ENCODE measurements around the gene TMEM204. TPM values are rescaled to one million over a fixed set of nuclear protein-coding genes. Genes with fewer than 3 reads are reported as not detected.

Gene TMEM204
- total RNA-seq, 2 experiments from 2014 or later: 12.9 to 14.3 TPM

GRCh38 chr16:1506494-1507213 is 26.8 kb upstream of the TMEM204 start:
- H3K4me3 Mint-ChIP-seq: no peak overlapping the region

GRCh38 chr16:1508494-1509187 is 24.8 kb upstream of the TMEM204 start:
- H3K4me1 Mint-ChIP-seq (ENCODE audit: low read depth): no peaks in the 10 kb centered on the region
- CTCF ChIA-PET: no interaction called here
- no peak for TF ChIP-seq CTCF (IDR thresholded peaks at IDR 0.05)
- no peaks in the 10 kb centered on the region for H3K27me3 Mint-ChIP-seq
- POLR2A ChIA-PET: interaction anchor here (1.0 kb wide), 1 partner anchor 26 kb away, joined by 3 read pairs; no protein-coding TSS in a partner anchor
- intact Hi-C loops (cut with micrococcal nuclease): no loop called here
- no peak overlapping the region for H3K27ac Mint-ChIP-seq
- ATAC-seq: no peak
- H3K9me3 Mint-ChIP-seq: no peaks in the 10 kb centered on the region
- peaks cover 20% of the 10 kb centered on the region for H3K36me3 Mint-ChIP-seq (ENCODE audit: low read depth)
- no peak for DNase-seq
- H3K4me3 Mint-ChIP-seq: no peak overlapping the region

More at GRCh38 chr16:1506494-1507213, 26.8 kb upstream of the TMEM204 start:
- Mint-ChIP-seq H3K36me3 (ENCODE audit: low read depth) (peaks cover 17% of the 10 kb centered on the region), H3K4me1 (ENCODE audit: low read depth) (no peaks in the 10 kb centered on the region), H3K9me3 (no peaks in the 10 kb centered on the region), H3K27me3 (no peaks in the 10 kb centered on the region), H3K27ac (no peak overlapping the region)
- ATAC-seq: no peak
- intact Hi-C loops (cut with micrococcal nuclease): no loop called here
- ChIA-PET CTCF (no interaction called here), POLR2A (no interaction called here)
- TF ChIP-seq CTCF (IDR thresholded peaks at IDR 0.05): no peak
- no peak for DNase-seq

GRCh38 chr16:1509307-1510221 is 23.9 kb upstream of the TMEM204 start:
- CTCF ChIA-PET: no interaction called here
- no peak overlapping the region for H3K27ac Mint-ChIP-seq

GRCh38 chr16:1510272-1510671 is 23.2 kb upstream of the TMEM204 start:
- no peaks in the 10 kb centered on the region for H3K9me3 Mint-ChIP-seq
- TF ChIP-seq CTCF (IDR thresholded peaks at IDR 0.05): no peak
- peaks cover 24% of the 10 kb centered on the region for H3K36me3 Mint-ChIP-seq (ENCODE audit: low read depth)
- H3K27me3 Mint-ChIP-seq: no peaks in the 10 kb centered on the region
- DNase-seq (no peak), ATAC-seq (no peak)
- CTCF ChIA-PET: no interaction called here
- no peak overlapping the region for H3K27ac Mint-ChIP-seq
- intact Hi-C loops (cut with micrococcal nuclease): no loop called here
- POLR2A ChIA-PET: no interaction called here
- no peaks in the 10 kb centered on the region for H3K4me1 Mint-ChIP-seq (ENCODE audit: low read depth)
- H3K4me3 Mint-ChIP-seq: no peak overlapping the region

More at GRCh38 chr16:1509307-1510221, 23.9 kb upstream of the TMEM204 start:
- POLR2A ChIA-PET: interaction anchor here (1.0 kb wide), 1 partner anchor 25 kb away, joined by 3 read pairs; no protein-coding TSS in a partner anchor
- Mint-ChIP-seq H3K36me3 (ENCODE audit: low read depth) (peaks cover 20% of the 10 kb centered on the region), H3K4me3 (no peak overlapping the region), H3K27me3 (no peaks in the 10 kb centered on the region), H3K9me3 (no peaks in the 10 kb centered on the region), H3K4me1 (ENCODE audit: low read depth) (no peaks in the 10 kb centered on the region)
- DNase-seq (no peak), ATAC-seq (no peak)
- TF ChIP-seq CTCF (IDR thresholded peaks at IDR 0.05): no peak
- intact Hi-C loops (cut with micrococcal nuclease): no loop called here
